ENCODE data around the gene HFE.

The HFE gene

GRCh38 chr6:26131618-26132017 lies 44.4 kb downstream of the HFE start:
- DNase-seq (ENCODE audit: low read depth) = no peak

- no peak for DNase-seq (ENCODE audit: low read depth)
Observed at GRCh38 chr6:26133730-26134129, 46.5 kb downstream of the HFE start.

GRCh38 chr6:26136321-26136720 lies 49.1 kb downstream of the HFE start:
- DNase-seq (ENCODE audit: low read depth) = no peak

- no peak for DNase-seq (ENCODE audit: low read depth)
Observed at GRCh38 chr6:26140254-26140966, 53.2 kb downstream of the HFE start.

- DNase-seq (ENCODE audit: low read depth) = no peak
Observed at GRCh38 chr6:26140967-26141294, 53.7 kb downstream of the HFE start.

GRCh38 chr6:26141378-26141904 lies 54.2 kb downstream of the HFE start:
- DNase-seq (ENCODE audit: low read depth) = no peak

- no peak for DNase-seq (ENCODE audit: low read depth)
Observed at GRCh38 chr6:26142026-26142425, 54.8 kb downstream of the HFE start.
